ENCODE measurements around the gene PAM.
A peak's percentile ranks its signal among the peaks of the same experiment; 100 is the strongest.
"Not testable (repeated sequence)": the region's sequence is repeated elsewhere in the genome, so short reads cannot be mapped to it uniquely, and the experiment has no call there.

PAM gene

GRCh38 chr5:102753889-102754766 lies 977 bp upstream of the PAM start:
- DNase-seq, result peak; percentile 65

GRCh38 chr5:102755686-102756371 lies 724 bp downstream of the PAM start:
- peak; percentile 90 for DNase-seq

GRCh38 chr5:102758576-102758975 lies 3.5 kb downstream of the PAM start:
- no peak for DNase-seq

GRCh38 chr5:102759289-102759688 lies 4.2 kb downstream of the PAM start:
- DNase-seq, result no peak

- no peak for DNase-seq
These were observed 4.6 kb downstream of the PAM start for GRCh38 chr5:102759700-102760099.

- DNase-seq, result no peak
These were observed 5.7 kb downstream of the PAM start for GRCh38 chr5:102760815-102761214.

- no peak for DNase-seq
These were observed 7.0 kb downstream of the PAM start for GRCh38 chr5:102762095-102762534.

GRCh38 chr5:102762562-102763227 lies 7.6 kb downstream of the PAM start:
- no peak for DNase-seq

GRCh38 chr5:102763734-102764133 lies 8.6 kb downstream of the PAM start:
- no peak for DNase-seq

- no peak for DNase-seq
These were observed 9.4 kb downstream of the PAM start for GRCh38 chr5:102764381-102765004.

GRCh38 chr5:102765350-102765749 lies 10.2 kb downstream of the PAM start:
- DNase-seq, result no peak

GRCh38 chr5:102766295-102767090 lies 11.4 kb downstream of the PAM start:
- no peak for DNase-seq

GRCh38 chr5:102767862-102768261 lies 12.8 kb downstream of the PAM start:
- no peak for DNase-seq

- DNase-seq, result no peak
These were observed 15.7 kb downstream of the PAM start for GRCh38 chr5:102770803-102771202.

- DNase-seq, result no peak
These were observed 16.3 kb downstream of the PAM start for GRCh38 chr5:102771435-102771834.

- DNase-seq, result no peak
These were observed 17.2 kb downstream of the PAM start for GRCh38 chr5:102772273-102772672.

- no peak for DNase-seq
These were observed 18.0 kb downstream of the PAM start for GRCh38 chr5:102773133-102773532.

GRCh38 chr5:102775756-102776155 lies 20.7 kb downstream of the PAM start:
- not testable (repeated sequence) for DNase-seq

- no peak for DNase-seq
These were observed 22.0 kb downstream of the PAM start for GRCh38 chr5:102777099-102777498.

- no peak for DNase-seq
These were observed 23.4 kb downstream of the PAM start for GRCh38 chr5:102778478-102778877.

GRCh38 chr5:102781359-102781758 lies 26.3 kb downstream of the PAM start:
- DNase-seq, result no peak

- DNase-seq, result no peak
These were observed 26.7 kb downstream of the PAM start for GRCh38 chr5:102781786-102782185.

All from activated effector memory CD4-positive, alpha-beta T cell treated with anti-CD3 and anti-CD28 coated beads, Interleukin-2, amount 50 U/mL, for 16 hours (primary cell).